Liver (tissue), 9 donors: ENCODE results near the gene ST8SIA6. TPM values are rescaled to one million over a fixed set of nuclear protein-coding genes. Genes with fewer than 3 reads are reported as not detected.

Experiments used
- DNase-seq: peaks from one replicate; pipeline ENCODE4 v3.0.0-alpha.2; 2017; ENCODE audit warnings: low spot score
- H3K27ac ChIP-seq, 2 donors: one replicate each; pipeline ENCODE4 v1.7.0; 2013; ENCODE audit warnings: inconsistent platforms in 2 of 2, low read length in 2 of 2, control low read depth in 1 of 2, low read depth in 1 of 2, mild to moderate bottlenecking in 1 of 2
- H3K27me3 ChIP-seq, 4 donors: one replicate each; pipeline versions ENCODE4 v1.6.1 to v1.7.0; 2013; ENCODE audit warnings: low read length in 3 of 4, inconsistent platforms in 1 of 4, mild to moderate bottlenecking in 1 of 4, moderate library complexity in 1 of 4; ENCODE audit not compliant: control insufficient read depth in 4 of 4, insufficient read depth in 4 of 4
- H3K36me3 ChIP-seq, 4 donors: one replicate each; pipeline versions ENCODE4 v1.6.1 to v1.7.0; 2013; ENCODE audit warnings: low read length in 3 of 4, mild to moderate bottlenecking in 3 of 4, low read depth in 1 of 4, moderate library complexity in 1 of 4; ENCODE audit not compliant: control insufficient read depth in 4 of 4, insufficient read depth in 3 of 4
- H3K4me1 ChIP-seq, 4 donors: one replicate each; pipeline versions ENCODE4 v1.6.1 to v1.7.0; 2013; ENCODE audit warnings: low read length in 3 of 4, mild to moderate bottlenecking in 3 of 4, moderate library complexity in 1 of 4; ENCODE audit not compliant: control insufficient read depth in 4 of 4, insufficient read depth in 4 of 4
- H3K4me3 ChIP-seq, 3 donors: one replicate each; pipeline versions ENCODE4 v1.6.1 to v1.7.0; 2013; ENCODE audit warnings: low read length in 3 of 3, control low read depth in 1 of 3, low read depth in 1 of 3, mild to moderate bottlenecking in 1 of 3
- H3K9ac ChIP-seq, 2 donors: one replicate each; pipeline ENCODE4 v1.7.0; 2013; ENCODE audit warnings: low read length in 2 of 2, mild to moderate bottlenecking in 2 of 2, moderate library complexity in 2 of 2, control low read depth in 1 of 2, low read depth in 1 of 2
- H3K9me3 ChIP-seq, 4 donors: one replicate each; pipeline versions ENCODE4 v1.6.1 to v1.7.0; 2013; ENCODE audit warnings: low read length in 3 of 4; ENCODE audit not compliant: control insufficient read depth in 4 of 4
- EGR1 ChIP-seq, 2 donors: IDR thresholded peaks; 2 replicates each; pipeline ENCODE4 v1.6.1; 2016 to 2018; ENCODE audit warnings: antibody characterized with exemption in 2 of 2, low read depth in 2 of 2
- FOXA2 ChIP-seq: IDR thresholded peaks from 2 replicates; pipeline ENCODE4 v1.6.1; 2016; ENCODE audit warnings: antibody characterized with exemption
- GABPA ChIP-seq, 2 donors: IDR thresholded peaks in 1 of 2; conservative IDR thresholded peaks in 1 of 2; 2 replicates each; pipeline ENCODE4 v1.6.1; 2016; ENCODE audit warnings: antibody characterized with exemption in 2 of 2, mild to moderate bottlenecking in 1 of 2, moderate library complexity in 1 of 2
- JUND ChIP-seq, 2 donors: IDR thresholded peaks; 2 replicates each; pipeline ENCODE4 v1.6.1; 2016; ENCODE audit warnings: antibody characterized with exemption in 2 of 2
- SP1 ChIP-seq: IDR thresholded peaks from 2 replicates; pipeline ENCODE4 v1.6.1; 2018; ENCODE audit warnings: antibody characterized with exemption, mild to moderate bottlenecking
- TAF1 ChIP-seq: conservative IDR thresholded peaks from 2 replicates; pipeline ENCODE4 v1.6.1; 2016; ENCODE audit warnings: antibody characterized with exemption, mild to moderate bottlenecking
- YY1 ChIP-seq: IDR thresholded peaks from 2 replicates; pipeline ENCODE4 v1.6.1; 2016; ENCODE audit warnings: antibody characterized with exemption, mild to moderate bottlenecking
- ZBTB33 ChIP-seq: IDR thresholded peaks from 2 replicates; pipeline ENCODE4 v1.6.1; 2016; ENCODE audit warnings: antibody characterized with exemption
- WGBS: extraction: QIAGEN DNeasy Blood & Tissue Kit; methylation state at CpG from one replicate; pipeline ENCODE4 v1.1.7; 2013; 5-methylcytosine and 5-hydroxymethylcytosine counted together
- polyA plus RNA-seq, 2 donors: library from polyadenylated mRNA; stranded (reverse) in 1 of 2; unstranded in 1 of 2; fragments of 200-250 nt in 1 of 2; fragments of >200 nt in 1 of 2; fragmentation: Nextera tagmentation in 1 of 2; extraction: Ambion mirVana in 1 of 2; gene quantifications; one replicate each; pipeline versions ENCODE4 v1.2.1 to v1.2.3, GENCODE V29; 2013 to 2015
- total RNA-seq, 2 donors: library from RNA; depleted of rRNA; stranded (reverse); fragments of >200 nt; gene quantifications; one replicate each; pipeline ENCODE4 v1.2.3, GENCODE V29; 2014
- TF ChIP-seq, protein P1 (sequence below): fragments of 150-350 bp; IDR thresholded peaks from 2 replicates; pipeline ENCODE4 v1.5.1; 2017; ENCODE audit warnings: improper control_type of control experiment, low read depth, low read length; ENCODE audit not compliant: missing input control
- TF ChIP-seq, protein P2 (sequence below): IDR thresholded peaks from 2 replicates; pipeline ENCODE4 v1.6.1; 2016; ENCODE audit warnings: antibody characterized with exemption
- TF ChIP-seq, protein P3 (sequence below): IDR thresholded peaks from 2 replicates; pipeline ENCODE4 v1.6.1; 2016; ENCODE audit warnings: antibody characterized with exemption, mild to moderate bottlenecking
- donor health status: healthy.
- donor health status: healthy.
- donor health status: healthy.
- donor health status: healthy.
- donor health status: healthy.

ST8SIA6 gene
- total and polyA plus RNA-seq, 4 donors, result 0.53 to 5.8 (median 1.0) TPM

DNA sequence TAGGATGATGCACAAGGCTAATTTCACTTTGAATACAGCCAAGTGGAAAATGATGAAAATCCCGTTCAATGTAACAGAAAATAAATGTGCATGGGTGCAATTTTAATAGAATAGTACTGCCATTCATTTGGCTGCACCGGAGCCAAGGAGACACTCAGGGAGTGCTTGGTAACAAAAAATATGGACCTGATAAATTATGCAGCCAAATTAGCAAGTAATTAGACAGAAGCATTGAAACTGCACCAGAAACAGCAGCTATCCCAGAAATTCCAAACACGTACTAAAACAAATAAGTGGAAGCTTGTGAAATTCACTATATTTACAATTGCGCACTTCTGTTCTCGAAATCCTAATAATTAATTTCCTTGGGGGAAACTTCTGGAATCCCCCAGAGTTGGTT is 31.5 kb downstream of the ST8SIA6 start (continued):
- TF ChIP-seq, protein P1, sequence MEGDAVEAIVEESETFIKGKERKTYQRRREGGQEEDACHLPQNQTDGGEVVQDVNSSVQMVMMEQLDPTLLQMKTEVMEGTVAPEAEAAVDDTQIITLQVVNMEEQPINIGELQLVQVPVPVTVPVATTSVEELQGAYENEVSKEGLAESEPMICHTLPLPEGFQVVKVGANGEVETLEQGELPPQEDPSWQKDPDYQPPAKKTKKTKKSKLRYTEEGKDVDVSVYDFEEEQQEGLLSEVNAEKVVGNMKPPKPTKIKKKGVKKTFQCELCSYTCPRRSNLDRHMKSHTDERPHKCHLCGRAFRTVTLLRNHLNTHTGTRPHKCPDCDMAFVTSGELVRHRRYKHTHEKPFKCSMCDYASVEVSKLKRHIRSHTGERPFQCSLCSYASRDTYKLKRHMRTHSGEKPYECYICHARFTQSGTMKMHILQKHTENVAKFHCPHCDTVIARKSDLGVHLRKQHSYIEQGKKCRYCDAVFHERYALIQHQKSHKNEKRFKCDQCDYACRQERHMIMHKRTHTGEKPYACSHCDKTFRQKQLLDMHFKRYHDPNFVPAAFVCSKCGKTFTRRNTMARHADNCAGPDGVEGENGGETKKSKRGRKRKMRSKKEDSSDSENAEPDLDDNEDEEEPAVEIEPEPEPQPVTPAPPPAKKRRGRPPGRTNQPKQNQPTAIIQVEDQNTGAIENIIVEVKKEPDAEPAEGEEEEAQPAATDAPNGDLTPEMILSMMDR, result no peak

GRCh38 chr10:17418249-17418648 is 36.1 kb downstream of the ST8SIA6 start:
- WGBS, result 68% methylated on average over 2 of the region's 2 CpGs
- Histone ChIP-seq H3K9me3 (no peaks in the 10 kb centered on the region), H3K4me3 (no peak overlapping the region), H3K9ac (no peak overlapping the region), H3K4me1 (no peaks in the 10 kb centered on the region), H3K36me3 (no peaks in the 10 kb centered on the region), H3K27ac (no peak overlapping the region), H3K27me3 (peaks cover 0 to 4% (median 0%) of the 10 kb centered on the region in 4 donors)
- TF ChIP-seq, protein P2, sequence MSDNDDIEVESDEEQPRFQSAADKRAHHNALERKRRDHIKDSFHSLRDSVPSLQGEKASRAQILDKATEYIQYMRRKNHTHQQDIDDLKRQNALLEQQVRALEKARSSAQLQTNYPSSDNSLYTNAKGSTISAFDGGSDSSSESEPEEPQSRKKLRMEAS, result no peak
- no peak for TF ChIP-seq JUND (IDR thresholded peaks at IDR 0.05)
- TF ChIP-seq TAF1, result no peak
- TF ChIP-seq SP1, result no peak
- TF ChIP-seq GABPA (IDR thresholded peaks at IDR 0.05 in 1 of 2, conservative IDR thresholded peaks at IDR 0.05 in 1 of 2), result no peak
- TF ChIP-seq EGR1 (IDR thresholded peaks at IDR 0.05; ENCODE audit: low read depth in 2 of 2), result no peak
- TF ChIP-seq FOXA2, result no peak
- TF ChIP-seq, protein P3, sequence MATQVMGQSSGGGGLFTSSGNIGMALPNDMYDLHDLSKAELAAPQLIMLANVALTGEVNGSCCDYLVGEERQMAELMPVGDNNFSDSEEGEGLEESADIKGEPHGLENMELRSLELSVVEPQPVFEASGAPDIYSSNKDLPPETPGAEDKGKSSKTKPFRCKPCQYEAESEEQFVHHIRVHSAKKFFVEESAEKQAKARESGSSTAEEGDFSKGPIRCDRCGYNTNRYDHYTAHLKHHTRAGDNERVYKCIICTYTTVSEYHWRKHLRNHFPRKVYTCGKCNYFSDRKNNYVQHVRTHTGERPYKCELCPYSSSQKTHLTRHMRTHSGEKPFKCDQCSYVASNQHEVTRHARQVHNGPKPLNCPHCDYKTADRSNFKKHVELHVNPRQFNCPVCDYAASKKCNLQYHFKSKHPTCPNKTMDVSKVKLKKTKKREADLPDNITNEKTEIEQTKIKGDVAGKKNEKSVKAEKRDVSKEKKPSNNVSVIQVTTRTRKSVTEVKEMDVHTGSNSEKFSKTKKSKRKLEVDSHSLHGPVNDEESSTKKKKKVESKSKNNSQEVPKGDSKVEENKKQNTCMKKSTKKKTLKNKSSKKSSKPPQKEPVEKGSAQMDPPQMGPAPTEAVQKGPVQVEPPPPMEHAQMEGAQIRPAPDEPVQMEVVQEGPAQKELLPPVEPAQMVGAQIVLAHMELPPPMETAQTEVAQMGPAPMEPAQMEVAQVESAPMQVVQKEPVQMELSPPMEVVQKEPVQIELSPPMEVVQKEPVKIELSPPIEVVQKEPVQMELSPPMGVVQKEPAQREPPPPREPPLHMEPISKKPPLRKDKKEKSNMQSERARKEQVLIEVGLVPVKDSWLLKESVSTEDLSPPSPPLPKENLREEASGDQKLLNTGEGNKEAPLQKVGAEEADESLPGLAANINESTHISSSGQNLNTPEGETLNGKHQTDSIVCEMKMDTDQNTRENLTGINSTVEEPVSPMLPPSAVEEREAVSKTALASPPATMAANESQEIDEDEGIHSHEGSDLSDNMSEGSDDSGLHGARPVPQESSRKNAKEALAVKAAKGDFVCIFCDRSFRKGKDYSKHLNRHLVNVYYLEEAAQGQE, result no peak
- TF ChIP-seq ZBTB33, result no peak
- TF ChIP-seq, protein P1, result no peak
- TF ChIP-seq YY1, result no peak
- no peak for DNase-seq
